GM23338 (cell line): ENCODE measurements around the gene GPC6. TPM values are rescaled to one million over a fixed set of nuclear protein-coding genes. Genes with fewer than 3 reads are reported as not detected.

Source experiments
- ATAC-seq: fragments of 200-7000 bp; cut with Tn5 transposase; 3 replicates; pipeline ENCODE4 v1.9.1; 2020
- DNase-seq: peaks from one replicate; pipeline ENCODE4 v3.0.0-alpha.2; 2015; ENCODE audit warnings: low spot score
- H2AFZ ChIP-seq: fragments of 200-600 bp; sonication (generic); 2 replicates; pipeline ENCODE4 v1.8.0; 2016; ENCODE audit warnings: antibody characterized with exemption, mild to moderate bottlenecking, moderate library complexity
- H3F3A ChIP-seq: fragments of 200-600 bp; sonication (generic); replicated peaks from 2 replicates; pipeline ENCODE4 v1.8.0; 2017; ENCODE audit warnings: antibody characterized with exemption, mixed run types, low read depth
- H3K27ac ChIP-seq: fragments of 200-600 bp; sonication (generic); 2 replicates; pipeline ENCODE4 v1.6.1; 2016; ENCODE audit warnings: low read depth
- H3K27me3 ChIP-seq: fragments of 200-600 bp; sonication (generic); 2 replicates; pipeline ENCODE4 v1.8.0; 2016; ENCODE audit warnings: mild to moderate bottlenecking, mixed run types, moderate library complexity; ENCODE audit not compliant: insufficient read depth
- H3K36me3 ChIP-seq: fragments of 200-600 bp; sonication (generic); 2 replicates; pipeline ENCODE4 v1.8.0; 2016; ENCODE audit warnings: mild to moderate bottlenecking; ENCODE audit not compliant: insufficient read depth
- H3K4me1 ChIP-seq: fragments of 200-600 bp; sonication (generic); 2 replicates; pipeline ENCODE4 v1.8.0; 2016; ENCODE audit warnings: mild to moderate bottlenecking, moderate library complexity; ENCODE audit not compliant: insufficient read depth
- H3K4me2 ChIP-seq: fragments of 200-600 bp; sonication (generic); 2 replicates; pipeline ENCODE4 v1.7.1; 2017; ENCODE audit warnings: mixed run types
- H3K4me3 ChIP-seq: fragments of 200-600 bp; sonication (generic); 2 replicates; pipeline ENCODE4 v1.6.1; 2016; ENCODE audit warnings: mixed run types
- H3K79me2 ChIP-seq: fragments of 200-600 bp; sonication (generic); replicated peaks from 2 replicates; pipeline ENCODE4 v1.8.0; 2017; ENCODE audit warnings: mild to moderate bottlenecking; ENCODE audit not compliant: insufficient read depth
- H3K9me2 ChIP-seq: fragments of 200-600 bp; sonication (generic); 2 replicates; pipeline ENCODE4 v1.8.0; 2017; ENCODE audit not compliant: insufficient read depth
- H4K20me1 ChIP-seq: fragments of 200-600 bp; sonication (generic); replicated peaks from 2 replicates; pipeline ENCODE4 v1.8.0; 2017; ENCODE audit warnings: mild to moderate bottlenecking; ENCODE audit not compliant: insufficient read depth
- H3K27ac Mint-ChIP-seq: 2 replicates; pipeline ENCODE4 v1.8.0; 2020; ENCODE audit warnings: inconsistent platforms, mild to moderate bottlenecking, moderate library complexity, mixed read lengths
- H3K27me3 Mint-ChIP-seq: 3 replicates; pipeline ENCODE4 v1.8.0; 2022; ENCODE audit warnings: low read depth, mild to moderate bottlenecking, moderate library complexity, mixed read lengths, inconsistent platforms; ENCODE audit not compliant: insufficient read depth, poor library complexity
- H3K36me3 Mint-ChIP-seq: 3 replicates; pipeline ENCODE4 v1.8.0; 2021; ENCODE audit warnings: low read depth, mild to moderate bottlenecking, inconsistent platforms, moderate library complexity, mixed read lengths
- H3K4me1 Mint-ChIP-seq: 3 replicates; pipeline ENCODE4 v1.8.0; 2020; ENCODE audit warnings: mild to moderate bottlenecking, inconsistent platforms, mixed read lengths
- H3K4me3 Mint-ChIP-seq: 3 replicates; pipeline ENCODE4 v1.8.0; 2021; ENCODE audit warnings: moderate library complexity, mild to moderate bottlenecking, inconsistent platforms, mixed read lengths
- H3K9me3 Mint-ChIP-seq: 3 replicates; pipeline ENCODE4 v1.8.0; 2020; ENCODE audit warnings: moderate library complexity, mild to moderate bottlenecking, inconsistent platforms, mixed read lengths
- CREB1 ChIP-seq: fragments of 250-450 bp; sonication (Bioruptor Pico); IDR thresholded peaks from 2 replicates; pipeline ENCODE4 v1.5.0; 2020; ENCODE audit warnings: low read depth, mild to moderate bottlenecking, moderate library complexity
- CTCF ChIP-seq, 2 experiments: fragments of 200-600 bp in 1 of 2; sonication (generic) in 1 of 2; conservative IDR thresholded peaks; 2 replicates each; pipeline versions ENCODE4 v1.5.1 to v1.6.1; 2016 to 2017; ENCODE audit warnings: antibody characterized with exemption in 2 of 2, low read depth in 2 of 2, mild to moderate bottlenecking in 2 of 2, moderate library complexity in 1 of 2
- ETS1 ChIP-seq: IDR thresholded peaks from 2 replicates; pipeline ENCODE4 v1.6.1; 2016; ENCODE audit warnings: antibody characterized with exemption
- EZH2phosphoT487 ChIP-seq: fragments of 200-600 bp; sonication (generic); IDR thresholded peaks from one replicate; pipeline ENCODE4 v1.8.1; 2018; ENCODE audit warnings: antibody characterized with exemption; ENCODE audit not compliant: unreplicated experiment
- REST ChIP-seq: IDR thresholded peaks from one replicate; pipeline ENCODE4 v1.6.1; 2018; ENCODE audit warnings: antibody characterized with exemption; ENCODE audit not compliant: unreplicated experiment
- STAT1 ChIP-seq: IDR thresholded peaks from one replicate; pipeline ENCODE4 v1.6.1; 2016; ENCODE audit warnings: antibody characterized with exemption; ENCODE audit not compliant: unreplicated experiment
- ZNF114 ChIP-seq: fragments of 250-450 bp; sonication (Bioruptor Pico); IDR thresholded peaks from 2 replicates; pipeline ENCODE4 v1.5.0; 2020; ENCODE audit warnings: mild to moderate bottlenecking, moderate library complexity
- polyA plus RNA-seq: library from polyadenylated mRNA; unstranded; fragments of >200 nt; fragmentation: Nextera tagmentation; extraction: Ambion mirVana; gene quantifications from 2 replicates; pipeline ENCODE4 v1.2.1, GENCODE V29; 2016
- total RNA-seq: library from RNA; depleted of rRNA; stranded (reverse); fragments of >200 nt; shearing (Covaris generic); gene quantifications from 2 replicates; pipeline ENCODE4 v1.2.3, GENCODE V29; 2014

The GPC6 gene
- total and polyA plus RNA-seq, 2 experiments from 2014 or later = 6.4 to 28.6 TPM

GRCh38 chr13:94427313-94427953 is 1200.8 kb downstream of the GPC6 start:
- no peak overlapping the region for H3K4me3 Mint-ChIP-seq
- Histone ChIP-seq H3K4me1 (no peaks in the 10 kb centered on the region), H3K27ac (no peak overlapping the region), H4K20me1 (no peaks in the 10 kb centered on the region), H3K36me3 (no peaks in the 10 kb centered on the region; the same call in 1 of the 2 replicates), H3K4me2 (no peak overlapping the region), H3K79me2 (no peaks in the 10 kb centered on the region), H2AFZ (no peak overlapping the region), H3F3A (no peaks in the 10 kb centered on the region), H3K4me3 (no peak overlapping the region), H3K9me2 (0 out of 2 replicates have a peak, but pooled peaks cover 3% of the 10 kb centered on the region), H3K27me3 (no peaks in the 10 kb centered on the region)
- H3K4me1 Mint-ChIP-seq = peaks cover 2% of the 10 kb centered on the region; the same call in 1 of the 3 replicates
- 0 out of 3 replicates have a peak, but pooled peaks cover 2% of the 10 kb centered on the region for H3K9me3 Mint-ChIP-seq
- ATAC-seq (no peak), DNase-seq (no peak)
- TF ChIP-seq CTCF (conservative IDR thresholded peaks at IDR 0.05; ENCODE audit: low read depth in 2 of 2) (no peak), ETS1 (no peak), REST (no peak)
- H3K27ac Mint-ChIP-seq = no peak overlapping the region
- H3K27me3 Mint-ChIP-seq = no peaks in the 10 kb centered on the region
- no peaks in the 10 kb centered on the region; the same call in 1 of the 3 replicates for H3K36me3 Mint-ChIP-seq

- DNase-seq = no peak
- no peak overlapping the region for H2AFZ ChIP-seq
- Mint-ChIP-seq H3K9me3 (no peaks in the 10 kb centered on the region), H3K27ac (no peak overlapping the region), H3K4me1 (peaks cover 17% of the 10 kb centered on the region), H3K4me3 (no peak overlapping the region), H3K27me3 (no peaks in the 10 kb centered on the region), H3K36me3 (no peaks in the 10 kb centered on the region; the same call in 2 of the 3 replicates)
- H3K36me3 ChIP-seq = no peaks in the 10 kb centered on the region
- no peaks in the 10 kb centered on the region for H3F3A ChIP-seq
- no peaks in the 10 kb centered on the region for H3K27me3 ChIP-seq
- no peak overlapping the region for H3K4me3 ChIP-seq
- no peaks in the 10 kb centered on the region for H4K20me1 ChIP-seq
- ATAC-seq = no peak
- H3K27ac ChIP-seq = no peak overlapping the region
- H3K79me2 ChIP-seq = no peaks in the 10 kb centered on the region
- H3K4me1 ChIP-seq = 0 out of 2 replicates have a peak, but pooled peaks cover 4% of the 10 kb centered on the region
- H3K4me2 ChIP-seq = no peak overlapping the region
- 0 out of 2 replicates have a peak, but pooled peaks cover 3% of the 10 kb centered on the region for H3K9me2 ChIP-seq
- peak in 1 of 2 experiments; percentile 12; a peak in 1 of 4 replicates for TF ChIP-seq CTCF (conservative IDR thresholded peaks at IDR 0.05; ENCODE audit: low read depth in 2 of 2)
- no peak for TF ChIP-seq CREB1 (CRISPR knock-in tag)
- TF ChIP-seq EZH2phosphoT487 = no peak
- no peak for TF ChIP-seq ZNF114 (CRISPR knock-in tag)
- TF ChIP-seq ETS1 = no peak
- TF ChIP-seq REST = no peak
- no peak for TF ChIP-seq STAT1
These were observed 1205.0 kb downstream of the GPC6 start for GRCh38 chr13:94431574-94431973.
